ENCODE measurements around the gene FAM13B. TPM values are rescaled to one million over a fixed set of nuclear protein-coding genes. Genes with fewer than 3 reads are reported as not detected.

FAM13B gene
- total RNA-seq, 4 donors from 2014 or later, result 44.1 to 102 (median 76.6) TPM

DNA sequence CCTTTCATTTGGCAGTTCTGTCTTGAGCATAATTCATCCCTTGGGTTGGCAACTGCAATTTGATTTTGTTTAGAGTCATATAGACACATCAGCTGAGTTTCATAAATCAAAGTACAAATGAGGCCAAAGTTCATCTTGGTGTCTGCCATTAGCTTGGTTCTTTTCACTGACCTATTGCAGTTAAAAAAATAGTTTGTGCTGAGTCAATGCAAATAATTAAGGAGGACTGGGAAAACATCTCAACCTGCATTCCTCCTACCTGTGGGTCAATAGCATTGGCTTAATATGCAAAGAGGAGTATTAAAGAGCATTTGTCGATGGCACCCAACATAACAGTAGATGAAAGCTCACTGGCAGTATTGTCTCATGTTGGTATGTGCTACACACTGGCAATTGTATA is 142.0 kb downstream of the FAM13B start:
- 86% methylated on average over 1 of the region's 1 CpG; no CpG with 5 or more reads in 1 of the 2 donors for WGBS, 2 donors (ENCODE audit: low coverage in 1 of 2)

GRCh38 chr5:137888863-137889759 is 143.8 kb downstream of the FAM13B start, which contains the start of gene PKD2L2:
Gene PKD2L2 (plus strand): TSS chr5:137889457. CDS start chr5:137889492, 35 bp downstream.
- peaks cover 0 to 23% (median 0%) of the 10 kb centered on the region in 3 donors for H3K4me1 ChIP-seq
- peak within 1 kb of the TSS; percentile 39 to 88 (median 80) for H3K27ac ChIP-seq
- no peaks in the 10 kb centered on the region for H3K9me3 ChIP-seq
- peak within 1 kb of the TSS; percentile 29 to 58 for H3K4me3 ChIP-seq
- 33% methylated on average over 28 of the region's 59 CpGs; no CpG with 5 or more reads in 1 of the 2 donors for WGBS, 2 donors (ENCODE audit: low coverage in 1 of 2)
- no peaks in the 10 kb centered on the region for H3K36me3 ChIP-seq
- TF ChIP-seq POLR2A (IDR thresholded peaks at IDR 0.05) (peak; percentile 41 to 51), EP300 (IDR thresholded peaks at IDR 0.05) (no peak), POLR2AphosphoS5 (IDR thresholded peaks at IDR 0.05) (peak; percentile 32)
- TF ChIP-seq, protein P1, sequence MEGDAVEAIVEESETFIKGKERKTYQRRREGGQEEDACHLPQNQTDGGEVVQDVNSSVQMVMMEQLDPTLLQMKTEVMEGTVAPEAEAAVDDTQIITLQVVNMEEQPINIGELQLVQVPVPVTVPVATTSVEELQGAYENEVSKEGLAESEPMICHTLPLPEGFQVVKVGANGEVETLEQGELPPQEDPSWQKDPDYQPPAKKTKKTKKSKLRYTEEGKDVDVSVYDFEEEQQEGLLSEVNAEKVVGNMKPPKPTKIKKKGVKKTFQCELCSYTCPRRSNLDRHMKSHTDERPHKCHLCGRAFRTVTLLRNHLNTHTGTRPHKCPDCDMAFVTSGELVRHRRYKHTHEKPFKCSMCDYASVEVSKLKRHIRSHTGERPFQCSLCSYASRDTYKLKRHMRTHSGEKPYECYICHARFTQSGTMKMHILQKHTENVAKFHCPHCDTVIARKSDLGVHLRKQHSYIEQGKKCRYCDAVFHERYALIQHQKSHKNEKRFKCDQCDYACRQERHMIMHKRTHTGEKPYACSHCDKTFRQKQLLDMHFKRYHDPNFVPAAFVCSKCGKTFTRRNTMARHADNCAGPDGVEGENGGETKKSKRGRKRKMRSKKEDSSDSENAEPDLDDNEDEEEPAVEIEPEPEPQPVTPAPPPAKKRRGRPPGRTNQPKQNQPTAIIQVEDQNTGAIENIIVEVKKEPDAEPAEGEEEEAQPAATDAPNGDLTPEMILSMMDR (IDR thresholded peaks at IDR 0.05), result peak in 2 of 4 experiments; percentile 31 to 40
- peak; percentile 95 for ATAC-seq
- no peaks in the 10 kb centered on the region for H3K27me3 ChIP-seq

More for the DNA sequence above, 142.0 kb downstream of the FAM13B start:
- Histone ChIP-seq H3K27me3 (no peaks in the 10 kb centered on the region), H3K27ac (no peak overlapping the region), H3K9me3 (no peaks in the 10 kb centered on the region), H3K36me3 (no peaks in the 10 kb centered on the region), H3K4me3 (no peak overlapping the region), H3K4me1 (peaks cover 0 to 23% (median 0%) of the 10 kb centered on the region in 3 donors)
- TF ChIP-seq, protein P1 (IDR thresholded peaks at IDR 0.05), result no peak
- TF ChIP-seq POLR2AphosphoS5 (IDR thresholded peaks at IDR 0.05) (no peak), POLR2A (IDR thresholded peaks at IDR 0.05) (no peak), EP300 (IDR thresholded peaks at IDR 0.05) (no peak)
- no peak for ATAC-seq

- ATAC-seq, result no peak
- H3K4me3 ChIP-seq, result peak overlapping the region in 1 of 2 donors; percentile 58
Measured at GRCh38 chr5:137888466-137888862, 144.4 kb downstream of the FAM13B start.

More at GRCh38 chr5:137888466-137888862, 144.4 kb downstream of the FAM13B start:
- H3K9me3 ChIP-seq, result no peaks in the 10 kb centered on the region
- no peaks in the 10 kb centered on the region for H3K27me3 ChIP-seq
- H3K27ac ChIP-seq, result peak overlapping the region; percentile 39 to 88 (median 80)
- no peaks in the 10 kb centered on the region for H3K36me3 ChIP-seq
- H3K4me1 ChIP-seq, result peaks cover 0 to 23% (median 0%) of the 10 kb centered on the region in 3 donors
- WGBS, 2 donors (ENCODE audit: low coverage in 1 of 2), result 51 to 72% methylated on average over 6 to 7 of the region's 7 CpGs
- TF ChIP-seq POLR2A (IDR thresholded peaks at IDR 0.05) (no peak), EP300 (IDR thresholded peaks at IDR 0.05) (no peak), POLR2AphosphoS5 (IDR thresholded peaks at IDR 0.05) (no peak)
- TF ChIP-seq, protein P1 (IDR thresholded peaks at IDR 0.05), result no peak

Small RNAs within 50 kb of the gene (small RNA-seq; reads per million reads assigned to genes)
- gene RNU6-1148P, result 0 reads per million in 4 donors

Other genes with a start within 250 kb of the FAM13B start
- 10 to 100 TPM; 16.6 to 38.9 (median 32.8) TPM for gene MYOT, start 165.2 kb downstream of the FAM13B start, total RNA-seq
- under 1 TPM in 1 of 4 donors, not detected in 3; 0.15 TPM for gene PKD2L2, start 143.6 kb downstream of the FAM13B start, total RNA-seq
- gene WNT8A, start 51.0 kb upstream of the FAM13B start, total RNA-seq, result not detected
- gene NME5, start 106.3 kb upstream of the FAM13B start, total RNA-seq, result 10 to 100 TPM in 1 of 4 donors, 1 to 10 TPM in 3; 1.2 to 10.6 (median 2.8) TPM
- gene BRD8, start 145.6 kb upstream of the FAM13B start, total RNA-seq, result 10 to 100 TPM; 33.7 to 50.9 (median 38.9) TPM
- gene KIF20A, start 146.0 kb upstream of the FAM13B start, total RNA-seq, result 1 to 10 TPM in 1 of 4 donors, under 1 TPM in 1, not detected in 2; 0.12 to 2.0 TPM
- 10 to 100 TPM; 19.3 to 22.3 (median 19.8) TPM for gene CDC23, start 180.2 kb upstream of the FAM13B start, total RNA-seq
- 1 to 10 TPM in 3 of 4 donors, under 1 TPM in 1; 0.40 to 6.4 (median 1.7) TPM for gene GFRA3, start 241.5 kb upstream of the FAM13B start, total RNA-seq